H1 (cell line): ENCODE measurements around the gene MED29. TPM values are rescaled to one million over a fixed set of nuclear protein-coding genes. Genes with fewer than 3 reads are reported as not detected.

Experiments
- CHD1 ChIP-seq: IDR thresholded peaks from 2 replicates; pipeline ENCODE4 v1.6.1; 2012; ENCODE audit warnings: low read depth, low read length, improper control_type of control experiment
- RFX5 ChIP-seq: IDR thresholded peaks from 2 replicates; pipeline ENCODE4 v1.6.1; 2011; ENCODE audit warnings: low read depth, low read length, improper control_type of control experiment, borderline replicate concordance
- polyA plus RNA-seq, 7 experiments: library from polyadenylated mRNA; depleted of rRNA in 3 of 7; stranded (reverse) in 5 of 7; unstranded in 2 of 7; fragments of >200 nt in 5 of 7; fragments of 200-250 nt in 2 of 7; gene quantifications; 1 replicate in 5 of 7; 2 replicates in 1 of 7; 4 replicates in 1 of 7; pipeline versions ENCODE4 v1.2.1 to v1.2.3, GENCODE V29; 2011 to 2013; ENCODE audit warnings: missing spikeins in 2 of 7, mixed read lengths in 2 of 7
- total RNA-seq: library from RNA; stranded (reverse); fragmentation: NEBNext Ultra II Directional; extraction: Animal tissue kit (Norgen Biotek cat#: 25700); gene quantifications from 2 replicates; pipeline ENCODE4 v1.2.1, GENCODE V29; 2021
- TF ChIP-seq, protein P1 (sequence below): fragments of 300-600 bp; sonication (generic); IDR thresholded peaks from 2 replicates; pipeline ENCODE4 v1.7.1; 2012; ENCODE audit warnings: low read length, moderate library complexity, mild to moderate bottlenecking, inconsistent platforms; ENCODE audit not compliant: insufficient replicate concordance

MED29 gene
- total and polyA plus RNA-seq, 2 of the 8 experiments (the other 6 are each of a cell fraction or from before 2014, with no cell fraction given): 31.1 to 52.5 TPM

DNA sequence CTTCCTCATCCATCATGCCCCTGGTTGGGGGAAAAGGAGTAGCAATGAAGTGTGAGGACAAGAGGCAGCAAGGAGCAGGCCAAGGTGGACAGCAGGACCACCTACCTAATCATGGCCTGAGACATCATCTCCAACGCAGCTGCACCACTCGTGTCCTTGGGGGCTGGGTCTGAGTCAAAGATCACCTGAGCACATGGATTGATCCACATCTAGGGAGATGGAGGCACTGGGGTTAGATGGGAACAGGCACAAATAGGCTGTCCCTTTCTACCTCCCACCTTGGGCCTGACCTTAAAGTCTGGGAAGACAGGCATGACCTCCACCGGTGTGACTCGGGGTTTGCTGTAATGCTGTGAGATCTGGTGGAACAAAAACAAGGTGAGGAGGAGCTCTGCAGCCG lies 2.5 kb upstream of the MED29 start (continued):
- TF ChIP-seq, protein P1, sequence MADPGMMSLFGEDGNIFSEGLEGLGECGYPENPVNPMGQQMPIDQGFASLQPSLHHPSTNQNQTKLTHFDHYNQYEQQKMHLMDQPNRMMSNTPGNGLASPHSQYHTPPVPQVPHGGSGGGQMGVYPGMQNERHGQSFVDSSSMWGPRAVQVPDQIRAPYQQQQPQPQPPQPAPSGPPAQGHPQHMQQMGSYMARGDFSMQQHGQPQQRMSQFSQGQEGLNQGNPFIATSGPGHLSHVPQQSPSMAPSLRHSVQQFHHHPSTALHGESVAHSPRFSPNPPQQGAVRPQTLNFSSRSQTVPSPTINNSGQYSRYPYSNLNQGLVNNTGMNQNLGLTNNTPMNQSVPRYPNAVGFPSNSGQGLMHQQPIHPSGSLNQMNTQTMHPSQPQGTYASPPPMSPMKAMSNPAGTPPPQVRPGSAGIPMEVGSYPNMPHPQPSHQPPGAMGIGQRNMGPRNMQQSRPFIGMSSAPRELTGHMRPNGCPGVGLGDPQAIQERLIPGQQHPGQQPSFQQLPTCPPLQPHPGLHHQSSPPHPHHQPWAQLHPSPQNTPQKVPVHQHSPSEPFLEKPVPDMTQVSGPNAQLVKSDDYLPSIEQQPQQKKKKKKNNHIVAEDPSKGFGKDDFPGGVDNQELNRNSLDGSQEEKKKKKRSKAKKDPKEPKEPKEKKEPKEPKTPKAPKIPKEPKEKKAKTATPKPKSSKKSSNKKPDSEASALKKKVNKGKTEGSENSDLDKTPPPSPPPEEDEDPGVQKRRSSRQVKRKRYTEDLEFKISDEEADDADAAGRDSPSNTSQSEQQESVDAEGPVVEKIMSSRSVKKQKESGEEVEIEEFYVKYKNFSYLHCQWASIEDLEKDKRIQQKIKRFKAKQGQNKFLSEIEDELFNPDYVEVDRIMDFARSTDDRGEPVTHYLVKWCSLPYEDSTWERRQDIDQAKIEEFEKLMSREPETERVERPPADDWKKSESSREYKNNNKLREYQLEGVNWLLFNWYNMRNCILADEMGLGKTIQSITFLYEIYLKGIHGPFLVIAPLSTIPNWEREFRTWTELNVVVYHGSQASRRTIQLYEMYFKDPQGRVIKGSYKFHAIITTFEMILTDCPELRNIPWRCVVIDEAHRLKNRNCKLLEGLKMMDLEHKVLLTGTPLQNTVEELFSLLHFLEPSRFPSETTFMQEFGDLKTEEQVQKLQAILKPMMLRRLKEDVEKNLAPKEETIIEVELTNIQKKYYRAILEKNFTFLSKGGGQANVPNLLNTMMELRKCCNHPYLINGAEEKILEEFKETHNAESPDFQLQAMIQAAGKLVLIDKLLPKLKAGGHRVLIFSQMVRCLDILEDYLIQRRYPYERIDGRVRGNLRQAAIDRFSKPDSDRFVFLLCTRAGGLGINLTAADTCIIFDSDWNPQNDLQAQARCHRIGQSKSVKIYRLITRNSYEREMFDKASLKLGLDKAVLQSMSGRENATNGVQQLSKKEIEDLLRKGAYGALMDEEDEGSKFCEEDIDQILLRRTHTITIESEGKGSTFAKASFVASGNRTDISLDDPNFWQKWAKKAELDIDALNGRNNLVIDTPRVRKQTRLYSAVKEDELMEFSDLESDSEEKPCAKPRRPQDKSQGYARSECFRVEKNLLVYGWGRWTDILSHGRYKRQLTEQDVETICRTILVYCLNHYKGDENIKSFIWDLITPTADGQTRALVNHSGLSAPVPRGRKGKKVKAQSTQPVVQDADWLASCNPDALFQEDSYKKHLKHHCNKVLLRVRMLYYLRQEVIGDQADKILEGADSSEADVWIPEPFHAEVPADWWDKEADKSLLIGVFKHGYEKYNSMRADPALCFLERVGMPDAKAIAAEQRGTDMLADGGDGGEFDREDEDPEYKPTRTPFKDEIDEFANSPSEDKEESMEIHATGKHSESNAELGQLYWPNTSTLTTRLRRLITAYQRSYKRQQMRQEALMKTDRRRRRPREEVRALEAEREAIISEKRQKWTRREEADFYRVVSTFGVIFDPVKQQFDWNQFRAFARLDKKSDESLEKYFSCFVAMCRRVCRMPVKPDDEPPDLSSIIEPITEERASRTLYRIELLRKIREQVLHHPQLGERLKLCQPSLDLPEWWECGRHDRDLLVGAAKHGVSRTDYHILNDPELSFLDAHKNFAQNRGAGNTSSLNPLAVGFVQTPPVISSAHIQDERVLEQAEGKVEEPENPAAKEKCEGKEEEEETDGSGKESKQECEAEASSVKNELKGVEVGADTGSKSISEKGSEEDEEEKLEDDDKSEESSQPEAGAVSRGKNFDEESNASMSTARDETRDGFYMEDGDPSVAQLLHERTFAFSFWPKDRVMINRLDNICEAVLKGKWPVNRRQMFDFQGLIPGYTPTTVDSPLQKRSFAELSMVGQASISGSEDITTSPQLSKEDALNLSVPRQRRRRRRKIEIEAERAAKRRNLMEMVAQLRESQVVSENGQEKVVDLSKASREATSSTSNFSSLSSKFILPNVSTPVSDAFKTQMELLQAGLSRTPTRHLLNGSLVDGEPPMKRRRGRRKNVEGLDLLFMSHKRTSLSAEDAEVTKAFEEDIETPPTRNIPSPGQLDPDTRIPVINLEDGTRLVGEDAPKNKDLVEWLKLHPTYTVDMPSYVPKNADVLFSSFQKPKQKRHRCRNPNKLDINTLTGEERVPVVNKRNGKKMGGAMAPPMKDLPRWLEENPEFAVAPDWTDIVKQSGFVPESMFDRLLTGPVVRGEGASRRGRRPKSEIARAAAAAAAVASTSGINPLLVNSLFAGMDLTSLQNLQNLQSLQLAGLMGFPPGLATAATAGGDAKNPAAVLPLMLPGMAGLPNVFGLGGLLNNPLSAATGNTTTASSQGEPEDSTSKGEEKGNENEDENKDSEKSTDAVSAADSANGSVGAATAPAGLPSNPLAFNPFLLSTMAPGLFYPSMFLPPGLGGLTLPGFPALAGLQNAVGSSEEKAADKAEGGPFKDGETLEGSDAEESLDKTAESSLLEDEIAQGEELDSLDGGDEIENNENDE: no peak
- TF ChIP-seq CHD1 (no peak), RFX5 (no peak)
- TF ChIP-seq, all 59 proteins: peak for 1
